D721Med (cell line): ENCODE data around the gene NFATC2IP.
A peak's percentile ranks its signal among the peaks of the same experiment; 100 is the strongest.

Experiments
- DNase-seq: peaks from one replicate; pipeline ENCODE4 v3.0.0; 2011; ENCODE audit warnings: low spot score; ENCODE audit not compliant: insufficient read length
- FAIRE-seq: peaks from 2 replicates; lab custom pipeline; 2011; peaks lifted over from hg19 to GRCh38; lab: Jason Lieb, UNC
- TF ChIP-seq, protein P1 (sequence below): IDR thresholded peaks from 2 replicates; pipeline ENCODE4 v1.5.1; 2012; ENCODE audit warnings: mild to moderate bottlenecking, control low read depth; ENCODE audit not compliant: insufficient read depth; ENCODE audit errors: missing control alignments

Gene NFATC2IP

DNA sequence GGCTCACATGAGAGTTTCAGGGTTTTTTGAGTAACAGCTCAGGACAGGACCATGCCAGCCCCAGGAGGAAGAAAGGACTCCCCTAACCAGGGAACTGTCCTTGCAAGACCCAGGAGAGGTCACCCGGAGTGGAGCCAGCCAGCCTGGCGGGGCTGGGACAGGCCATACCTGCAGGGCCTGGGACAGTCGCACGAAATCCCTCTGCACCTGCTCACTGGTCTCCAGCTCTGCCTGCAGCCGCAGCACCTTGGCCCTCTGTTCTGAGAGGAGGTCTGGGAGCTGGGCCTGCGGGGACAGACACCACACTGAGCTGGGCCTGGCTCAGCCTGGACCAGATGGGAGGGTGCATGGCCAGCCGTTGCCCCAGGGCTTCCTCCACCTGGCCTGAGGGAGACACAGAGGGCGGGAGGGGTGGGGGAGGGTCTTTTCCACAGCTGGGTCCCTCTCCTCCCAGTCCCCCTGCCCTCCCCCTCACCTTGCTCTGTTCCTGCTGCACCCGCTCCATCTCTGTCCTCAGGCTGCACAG, 45.4 kb upstream of the NFATC2IP start:
- no peak for DNase-seq
- TF ChIP-seq, protein P1, sequence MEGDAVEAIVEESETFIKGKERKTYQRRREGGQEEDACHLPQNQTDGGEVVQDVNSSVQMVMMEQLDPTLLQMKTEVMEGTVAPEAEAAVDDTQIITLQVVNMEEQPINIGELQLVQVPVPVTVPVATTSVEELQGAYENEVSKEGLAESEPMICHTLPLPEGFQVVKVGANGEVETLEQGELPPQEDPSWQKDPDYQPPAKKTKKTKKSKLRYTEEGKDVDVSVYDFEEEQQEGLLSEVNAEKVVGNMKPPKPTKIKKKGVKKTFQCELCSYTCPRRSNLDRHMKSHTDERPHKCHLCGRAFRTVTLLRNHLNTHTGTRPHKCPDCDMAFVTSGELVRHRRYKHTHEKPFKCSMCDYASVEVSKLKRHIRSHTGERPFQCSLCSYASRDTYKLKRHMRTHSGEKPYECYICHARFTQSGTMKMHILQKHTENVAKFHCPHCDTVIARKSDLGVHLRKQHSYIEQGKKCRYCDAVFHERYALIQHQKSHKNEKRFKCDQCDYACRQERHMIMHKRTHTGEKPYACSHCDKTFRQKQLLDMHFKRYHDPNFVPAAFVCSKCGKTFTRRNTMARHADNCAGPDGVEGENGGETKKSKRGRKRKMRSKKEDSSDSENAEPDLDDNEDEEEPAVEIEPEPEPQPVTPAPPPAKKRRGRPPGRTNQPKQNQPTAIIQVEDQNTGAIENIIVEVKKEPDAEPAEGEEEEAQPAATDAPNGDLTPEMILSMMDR = no peak
- no peak for FAIRE-seq

DNA sequence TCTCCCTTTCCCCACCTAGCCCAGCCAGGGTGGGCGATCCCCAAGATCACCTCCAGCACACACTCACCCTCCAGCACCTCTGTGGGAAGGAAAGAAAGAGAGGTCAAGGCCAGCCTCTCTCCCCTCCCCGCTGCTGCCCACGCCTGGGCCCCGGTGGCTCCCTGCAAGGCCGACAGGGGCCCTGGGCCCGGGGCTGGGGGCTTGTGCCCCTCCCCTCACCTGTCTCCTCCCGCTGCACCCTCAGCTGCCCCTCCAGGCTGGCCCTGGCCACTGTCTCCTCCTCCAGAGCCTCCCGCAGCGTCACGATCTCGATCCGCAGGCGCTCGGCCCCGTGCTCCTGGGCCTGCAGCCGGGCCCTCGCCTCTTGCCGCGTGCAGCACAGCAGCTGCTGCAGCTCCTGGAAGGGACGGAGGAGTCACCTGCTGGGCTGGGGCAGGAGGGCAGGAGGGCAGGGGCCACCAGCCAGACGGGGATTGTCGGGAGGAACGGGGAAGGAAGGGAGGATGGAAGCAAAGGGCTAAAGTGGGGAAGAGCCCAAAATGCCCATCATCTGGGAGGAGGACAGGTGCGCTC, 44.9 kb upstream of the NFATC2IP start:
- DNase-seq (no peak), FAIRE-seq (no peak)
- TF ChIP-seq, protein P1 = no peak

DNA sequence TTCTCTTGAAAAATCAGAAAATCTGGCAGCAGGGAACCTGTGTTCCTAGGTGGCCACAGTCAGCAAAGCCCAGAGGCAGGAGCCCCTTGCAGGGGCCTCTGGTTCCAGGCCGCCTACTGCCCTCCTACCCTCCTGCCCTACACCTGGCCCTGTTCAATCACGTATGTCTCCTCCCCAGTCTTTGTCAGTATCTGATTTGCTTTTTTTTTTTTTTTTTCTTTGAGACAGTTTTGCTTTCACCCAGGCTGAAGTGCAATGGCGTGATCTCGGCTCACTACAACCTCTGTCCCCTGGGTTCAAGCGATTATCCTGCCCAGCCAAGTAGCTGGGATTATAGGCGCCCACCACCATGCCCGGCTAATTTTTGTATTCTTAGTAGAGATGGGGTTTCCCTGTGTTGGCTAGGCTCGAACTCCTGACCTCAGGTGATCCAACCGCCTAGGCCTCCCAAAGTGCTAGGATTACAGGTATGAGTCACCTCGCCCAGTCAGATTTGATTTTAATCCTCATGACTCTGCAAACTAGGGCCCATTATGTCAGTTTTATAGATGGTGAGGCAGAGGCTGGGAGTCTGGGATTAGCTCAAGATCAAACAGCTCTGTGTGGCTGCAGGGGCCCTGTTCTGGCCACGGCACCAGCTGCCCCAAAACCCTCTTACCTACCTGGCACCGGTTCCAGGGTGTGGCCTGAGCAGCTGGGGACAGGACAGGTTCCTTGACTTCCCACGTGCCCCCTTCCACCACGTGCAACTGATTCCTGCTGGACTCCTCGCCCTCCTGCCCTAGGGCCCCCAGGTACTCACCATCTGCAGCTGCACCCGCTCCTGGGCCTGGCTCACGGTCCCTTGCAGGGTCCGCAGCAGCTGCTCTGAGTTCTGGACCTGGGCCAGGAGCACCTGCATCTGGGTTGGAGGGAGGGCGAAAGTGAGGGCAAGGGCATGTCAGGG, 40.4 kb upstream of the NFATC2IP start:
- no peak for FAIRE-seq
- TF ChIP-seq, protein P1 = no peak
- DNase-seq = peak; percentile 75

DNA sequence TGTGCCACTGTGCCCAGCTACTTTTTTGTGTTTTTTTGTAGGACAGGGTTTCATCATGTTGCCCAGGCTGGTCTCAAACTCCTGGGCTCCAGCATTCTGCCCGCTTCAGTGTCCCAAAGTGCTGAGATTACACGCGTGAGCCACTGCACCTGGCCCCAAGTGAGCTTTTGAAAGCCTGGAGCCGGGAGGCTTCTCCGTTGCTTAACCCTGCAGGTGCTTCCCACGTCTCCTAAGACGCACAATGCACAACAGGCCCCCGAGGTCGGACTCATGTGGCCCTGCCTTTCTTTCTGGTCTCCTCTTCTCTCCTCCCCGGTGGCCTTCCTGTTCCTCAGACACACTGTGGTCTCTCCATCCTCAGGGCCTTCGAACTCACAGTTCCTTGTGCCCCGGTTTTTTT, 38.2 kb upstream of the NFATC2IP start:
- TF ChIP-seq, protein P1 = no peak
- DNase-seq (no peak), FAIRE-seq (no peak)

DNA sequence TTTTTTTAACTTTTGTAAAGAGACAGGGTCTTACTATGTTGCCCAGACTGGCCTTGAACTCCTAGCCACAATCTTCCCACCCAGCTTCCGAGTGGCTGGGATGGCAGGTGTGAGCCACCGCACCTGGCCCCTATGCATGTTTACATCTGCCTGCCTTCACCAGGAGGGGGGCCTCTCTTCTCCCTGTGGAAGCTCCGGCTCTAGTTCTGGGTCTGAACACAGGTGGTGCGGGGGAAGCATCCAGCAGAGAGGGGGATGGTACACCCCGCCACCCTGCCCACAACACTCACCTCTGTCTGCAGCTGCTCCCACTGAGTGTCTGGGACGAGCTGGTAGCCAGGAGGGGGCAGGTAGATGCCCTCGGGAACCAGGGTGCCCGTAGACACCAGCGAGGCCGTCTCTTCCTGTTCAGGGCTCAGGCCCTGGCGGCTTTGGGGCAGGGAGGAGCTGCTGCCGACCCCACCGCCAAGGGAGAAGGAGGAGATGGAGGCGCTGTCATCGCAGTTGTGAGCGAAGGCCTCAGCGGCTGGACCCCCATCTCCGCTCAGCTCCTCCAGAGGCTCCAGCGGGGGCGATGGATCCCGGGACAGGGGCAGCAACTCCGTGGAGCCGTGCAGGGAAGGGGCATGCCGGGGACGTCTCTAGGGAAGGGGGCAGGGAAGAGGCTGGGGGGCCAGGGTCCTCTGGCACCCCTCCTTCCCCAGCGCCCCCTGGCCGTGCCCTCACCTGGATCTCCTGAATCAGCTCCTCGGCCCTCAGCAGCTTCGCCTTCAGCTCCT, 36.6 kb upstream of the NFATC2IP start:
- TF ChIP-seq, protein P1 = no peak
- FAIRE-seq = no peak

DNA sequence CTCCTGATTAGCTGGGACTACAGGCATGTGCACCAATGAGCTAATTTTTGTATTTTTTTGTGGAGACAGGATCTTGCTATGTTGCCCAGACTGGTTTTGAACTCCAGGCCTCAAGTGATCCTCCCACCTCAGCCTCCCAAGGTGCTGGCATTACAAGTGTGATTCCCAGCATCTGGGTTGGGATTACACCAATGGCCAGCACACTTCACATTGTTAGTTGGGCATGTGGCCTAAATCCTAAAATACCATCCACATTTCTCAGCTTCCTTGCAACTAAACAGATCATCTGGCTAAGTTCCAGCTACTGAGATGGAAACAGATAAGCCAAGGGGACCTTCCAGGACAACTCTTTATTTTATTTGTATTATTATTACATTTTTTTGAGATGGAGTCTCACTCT, 35.6 kb upstream of the NFATC2IP start:
- no peak for FAIRE-seq
- no peak for DNase-seq
- TF ChIP-seq, protein P1 = no peak

More for the DNA sequence above, 36.6 kb upstream of the NFATC2IP start:
- DNase-seq = no peak
